Measurements from ENCODE around the gene BCAS3.

DNA sequence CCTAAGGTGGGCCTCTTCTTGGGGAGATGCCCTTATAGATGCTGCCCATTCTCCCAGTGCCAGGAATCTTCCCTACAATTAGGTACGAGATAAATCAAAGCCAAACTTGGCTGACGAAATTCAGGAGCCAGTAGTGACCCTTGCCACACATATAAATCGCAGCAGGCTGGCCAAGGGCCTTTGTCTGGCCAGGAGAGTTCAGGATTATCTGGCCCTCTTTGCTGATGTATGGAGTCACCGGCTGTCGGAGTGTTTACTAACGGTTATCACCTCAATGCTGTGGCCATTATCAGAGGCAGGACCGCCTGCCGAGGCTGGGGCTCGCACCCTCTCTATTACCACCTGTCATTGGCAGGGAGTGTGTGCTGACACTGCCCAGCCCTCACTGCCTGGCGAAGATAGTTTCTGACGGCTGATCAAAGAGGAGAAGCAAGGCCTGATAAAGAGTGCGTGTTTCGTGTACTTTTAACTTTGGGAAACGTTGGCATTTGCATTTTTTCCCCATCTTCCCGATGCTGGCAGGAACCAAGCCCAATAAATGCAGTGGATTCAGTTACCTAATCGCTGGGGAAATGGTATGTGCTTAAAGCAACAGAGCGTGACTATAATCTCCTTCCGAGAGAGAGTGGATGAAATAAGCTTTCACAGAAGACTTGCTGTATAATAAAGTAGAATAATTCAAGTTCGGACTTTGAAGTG, 689.2 kb downstream of the BCAS3 start:
- TF ChIP-seq, protein P1, sequence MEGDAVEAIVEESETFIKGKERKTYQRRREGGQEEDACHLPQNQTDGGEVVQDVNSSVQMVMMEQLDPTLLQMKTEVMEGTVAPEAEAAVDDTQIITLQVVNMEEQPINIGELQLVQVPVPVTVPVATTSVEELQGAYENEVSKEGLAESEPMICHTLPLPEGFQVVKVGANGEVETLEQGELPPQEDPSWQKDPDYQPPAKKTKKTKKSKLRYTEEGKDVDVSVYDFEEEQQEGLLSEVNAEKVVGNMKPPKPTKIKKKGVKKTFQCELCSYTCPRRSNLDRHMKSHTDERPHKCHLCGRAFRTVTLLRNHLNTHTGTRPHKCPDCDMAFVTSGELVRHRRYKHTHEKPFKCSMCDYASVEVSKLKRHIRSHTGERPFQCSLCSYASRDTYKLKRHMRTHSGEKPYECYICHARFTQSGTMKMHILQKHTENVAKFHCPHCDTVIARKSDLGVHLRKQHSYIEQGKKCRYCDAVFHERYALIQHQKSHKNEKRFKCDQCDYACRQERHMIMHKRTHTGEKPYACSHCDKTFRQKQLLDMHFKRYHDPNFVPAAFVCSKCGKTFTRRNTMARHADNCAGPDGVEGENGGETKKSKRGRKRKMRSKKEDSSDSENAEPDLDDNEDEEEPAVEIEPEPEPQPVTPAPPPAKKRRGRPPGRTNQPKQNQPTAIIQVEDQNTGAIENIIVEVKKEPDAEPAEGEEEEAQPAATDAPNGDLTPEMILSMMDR (conservative IDR thresholded peaks at IDR 0.05): no peak
- TF ChIP-seq ZFX (IDR thresholded peaks at IDR 0.05): no peak

All from C4-2B (cell line).